Measurements from ENCODE around the gene ADAMTS17. TPM values are rescaled to one million over a fixed set of nuclear protein-coding genes. Genes with fewer than 3 reads are reported as not detected.

The ADAMTS17 gene
- total RNA-seq, 6 experiments from 2014 or later: 14.6 to 34.7 (median 24.2) TPM

- intact Hi-C loops (cut with DNase I): no loop called here
- Histone ChIP-seq H3K36me3 (no peaks in the 10 kb centered on the region), H3K4me1 (peaks cover 0 to 25% (median 0%) of the 10 kb centered on the region in 4 donors), H3K27me3 (no peaks in the 10 kb centered on the region), H3K27ac (peak overlapping the region in 2 of 3 donors; percentile 19 to 83), H3K4me3 (no peak overlapping the region), H3K9me3 (peaks cover 0 to 8% (median 2%) of the 10 kb centered on the region in 4 donors)
- ATAC-seq (peak; percentile 65 to 90 (median 70)), DNase-seq (peak in 1 of 3 donors; percentile 85)
- 55% methylated on average over 9 of the region's 15 CpGs for WGBS (ENCODE audit: insufficient coverage, low coverage, low lambda C conversion rate, missing lambda C conversion rate)
- no peak for TF ChIP-seq CTCF (IDR thresholded peaks at IDR 0.05)
- TF ChIP-seq POLR2A (IDR thresholded peaks at IDR 0.05): no peak
Measured at GRCh38 chr15:100167884-100168375, 173.8 kb downstream of the ADAMTS17 start.

DNA sequence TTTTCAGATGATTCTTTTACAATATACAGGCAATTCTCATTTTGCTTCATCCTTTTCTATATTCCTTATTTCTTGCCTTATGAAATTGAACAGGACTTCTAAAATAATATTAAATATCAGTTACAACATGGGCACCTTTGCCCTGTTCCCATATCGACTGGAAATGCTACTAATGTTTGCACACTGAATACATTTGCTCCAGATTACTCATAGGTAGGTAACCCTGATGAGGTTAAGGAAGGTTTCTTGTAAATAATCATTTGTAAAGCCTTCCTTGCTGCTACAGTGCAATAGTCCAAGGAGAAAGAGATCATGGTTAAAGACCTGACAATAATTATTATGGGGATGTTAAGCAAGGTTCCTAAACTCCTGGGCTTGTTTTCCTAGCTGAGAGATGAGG lies 175.5 kb downstream of the ADAMTS17 start:
- DNase-seq: no peak
- H3K36me3 ChIP-seq: no peaks in the 10 kb centered on the region
- no peak overlapping the region for H3K27ac ChIP-seq
- no peak for TF ChIP-seq POLR2A (IDR thresholded peaks at IDR 0.05)
- TF ChIP-seq CTCF (IDR thresholded peaks at IDR 0.05): no peak
- WGBS (ENCODE audit: insufficient coverage, low coverage, low lambda C conversion rate, missing lambda C conversion rate): 18% methylated on average over 1 of the region's 1 CpG
- no peak overlapping the region for H3K4me3 ChIP-seq
- ATAC-seq: peak in 1 of 4 donors; percentile 47
- intact Hi-C loops (cut with DNase I): no loop called here
- no peaks in the 10 kb centered on the region for H3K27me3 ChIP-seq
- peaks cover 0 to 25% (median 0%) of the 10 kb centered on the region in 4 donors for H3K4me1 ChIP-seq
- no peaks in the 10 kb centered on the region for H3K9me3 ChIP-seq

DNA sequence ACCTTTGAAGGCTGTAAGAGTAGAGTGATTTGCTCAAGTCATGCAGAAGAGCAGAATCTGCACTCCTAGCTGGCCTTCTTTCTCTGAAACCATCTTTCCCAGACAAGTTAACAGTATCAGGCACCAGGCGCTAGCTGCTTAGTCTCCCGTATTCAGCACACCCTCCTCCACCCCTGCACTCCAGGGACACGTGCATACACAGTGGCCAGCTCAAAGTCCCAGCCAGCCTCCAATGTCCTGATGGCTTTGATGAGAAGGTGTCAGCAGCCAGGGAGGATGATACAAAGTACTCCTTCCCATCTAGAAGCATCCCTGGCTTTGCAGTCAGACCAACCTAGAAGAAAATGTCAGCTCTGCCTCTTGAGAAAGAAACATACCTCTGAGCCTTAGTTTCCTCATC lies 177.8 kb downstream of the ADAMTS17 start:
- Histone ChIP-seq H3K4me3 (no peak overlapping the region), H3K36me3 (no peaks in the 10 kb centered on the region), H3K27me3 (no peaks in the 10 kb centered on the region), H3K27ac (no peak overlapping the region), H3K9me3 (no peaks in the 10 kb centered on the region), H3K4me1 (peaks cover 0 to 25% (median 0%) of the 10 kb centered on the region in 4 donors)
- intact Hi-C loops (cut with DNase I): no loop called here
- WGBS (ENCODE audit: insufficient coverage, low coverage, low lambda C conversion rate, missing lambda C conversion rate): 19% methylated on average over 3 of the region's 3 CpGs
- TF ChIP-seq POLR2A (IDR thresholded peaks at IDR 0.05) (no peak), CTCF (IDR thresholded peaks at IDR 0.05) (no peak)
- DNase-seq: peak in 2 of 3 donors; percentile 35 to 83
- peak; percentile 59 to 81 (median 66) for ATAC-seq

- Histone ChIP-seq H3K36me3 (no peaks in the 10 kb centered on the region), H3K27me3 (no peaks in the 10 kb centered on the region), H3K4me3 (no peak overlapping the region), H3K27ac (no peak overlapping the region), H3K4me1 (peaks cover 0 to 5% (median 0%) of the 10 kb centered on the region in 4 donors), H3K9me3 (no peaks in the 10 kb centered on the region)
- intact Hi-C loops (cut with DNase I): no loop called here
- DNase-seq (no peak), ATAC-seq (peak in 3 of 4 donors; percentile 45 to 76 (median 53))
- TF ChIP-seq CTCF (IDR thresholded peaks at IDR 0.05) (no peak), POLR2A (IDR thresholded peaks at IDR 0.05) (no peak)
- WGBS (ENCODE audit: insufficient coverage, low coverage, low lambda C conversion rate, missing lambda C conversion rate): 24% methylated on average over 10 of the region's 11 CpGs
Measured at GRCh38 chr15:100160953-100161352, 180.8 kb downstream of the ADAMTS17 start.

Measured in right lobe of liver (tissue), 6 donors.